Bronchial epithelial cell (primary cell): ENCODE measurements around the gene BORCS6. TPM values are rescaled to one million over a fixed set of nuclear protein-coding genes. Genes with fewer than 3 reads are reported as not detected.

Experiments
- DNase-seq: peaks from one replicate; pipeline ENCODE4 v3.0.0-alpha.2; 2010; ENCODE audit warnings: low read depth
- FAIRE-seq: peaks from 2 replicates; lab custom pipeline; 2011; peaks lifted over from hg19 to GRCh38; lab: Jason Lieb, UNC
- H3K27me3 ChIP-seq: 2 replicates; pipeline ENCODE4 v1.5.1; 2011; ENCODE audit warnings: low read length; ENCODE audit not compliant: control insufficient read depth, insufficient read depth
- H3K36me3 ChIP-seq: 2 replicates; pipeline ENCODE4 v1.5.1; 2011; ENCODE audit warnings: low read length; ENCODE audit not compliant: control insufficient read depth, insufficient read depth
- H3K4me3 ChIP-seq: 2 replicates; pipeline ENCODE4 v1.5.1; 2011; ENCODE audit warnings: mild to moderate bottlenecking, low read depth, low read length, control low read depth
- CTCF ChIP-seq: IDR thresholded peaks from 2 replicates; pipeline ENCODE4 v1.5.1; 2011; ENCODE audit warnings: mild to moderate bottlenecking, moderate library complexity, low read length, control low read depth, inconsistent platforms; ENCODE audit not compliant: insufficient read depth, severe bottlenecking
- total RNA-seq: library from RNA; depleted of rRNA; stranded (reverse); fragments of >200 nt; gene quantifications from 2 replicates; pipeline ENCODE4 v1.2.1, GENCODE V29; 2014

The BORCS6 gene
- total RNA-seq, 1 donor from 2014 or later = 6.8 TPM

- DNase-seq = no peak
- Histone ChIP-seq H3K4me3 (no peak overlapping the region), H3K36me3 (peaks cover 45% of the 10 kb centered on the region), H3K27me3 (no peaks in the 10 kb centered on the region)
- TF ChIP-seq CTCF = no peak
- no peak for FAIRE-seq
Observed at GRCh38 chr17:8231701-8232100, 41.7 kb upstream of the BORCS6 start.

- peak overlapping the region; percentile 19 for H3K4me3 ChIP-seq
- peaks cover 22% of the 10 kb centered on the region for H3K36me3 ChIP-seq
- no peak for FAIRE-seq
- no peaks in the 10 kb centered on the region for H3K27me3 ChIP-seq
- no peak for TF ChIP-seq CTCF
- no peak for DNase-seq
Observed at GRCh38 chr17:8227238-8227581, 37.2 kb upstream of the BORCS6 start.

GRCh38 chr17:8226536-8227237 lies 36.7 kb upstream of the BORCS6 start:
- DNase-seq = peak; percentile 83

GRCh38 chr17:8225813-8226535 lies 36.0 kb upstream of the BORCS6 start:
- no peaks in the 10 kb centered on the region for H3K27me3 ChIP-seq
- DNase-seq (no peak), FAIRE-seq (no peak)
- H3K36me3 ChIP-seq = peaks cover 17% of the 10 kb centered on the region
- peak overlapping the region; percentile 19 for H3K4me3 ChIP-seq
- no peak for TF ChIP-seq CTCF

More at GRCh38 chr17:8226536-8227237, 36.7 kb upstream of the BORCS6 start:
- H3K27me3 ChIP-seq = no peaks in the 10 kb centered on the region
- no peak for TF ChIP-seq CTCF
- no peak for FAIRE-seq
- peak overlapping the region; percentile 19 for H3K4me3 ChIP-seq
- H3K36me3 ChIP-seq = peaks cover 20% of the 10 kb centered on the region

GRCh38 chr17:8224891-8225812 lies 35.2 kb upstream of the BORCS6 start:
- no peak for TF ChIP-seq CTCF

More at GRCh38 chr17:8224891-8225812, 35.2 kb upstream of the BORCS6 start:
- H3K36me3 ChIP-seq = peaks cover 14% of the 10 kb centered on the region
- H3K4me3 ChIP-seq = no peak overlapping the region
- H3K27me3 ChIP-seq = no peaks in the 10 kb centered on the region
- DNase-seq (no peak), FAIRE-seq (no peak)
